Loucy (cell line): ENCODE measurements around the gene U2AF2.

Source experiments
- H2AFZ ChIP-seq: fragments of 200-600 bp; sonication (generic); 2 replicates; pipeline ENCODE4 v1.6.0; 2016; ENCODE audit warnings: antibody characterized with exemption, mild to moderate bottlenecking, low read length, moderate library complexity
- H3F3A ChIP-seq: fragments of 200-600 bp; 2 replicates; pipeline ENCODE4 v1.6.0; 2016; ENCODE audit warnings: antibody characterized with exemption, low read depth, mild to moderate bottlenecking
- H3K27me3 ChIP-seq: fragments of 200-600 bp; sonication (generic); 2 replicates; pipeline ENCODE4 v1.6.1; 2014; ENCODE audit warnings: low read length, mild to moderate bottlenecking; ENCODE audit not compliant: insufficient read depth, poor library complexity, severe bottlenecking
- H3K36me3 ChIP-seq: fragments of 200-600 bp; sonication (generic); 2 replicates; pipeline ENCODE4 v1.6.1; 2016; ENCODE audit warnings: low read length; ENCODE audit not compliant: insufficient read depth
- H3K4me1 ChIP-seq: fragments of 200-600 bp; sonication (generic); 2 replicates; pipeline ENCODE4 v1.5.1; 2014; ENCODE audit warnings: low read length, mild to moderate bottlenecking; ENCODE audit not compliant: insufficient read depth, poor library complexity, severe bottlenecking
- H3K4me2 ChIP-seq: fragments of 200-600 bp; sonication (generic); 2 replicates; pipeline ENCODE4 v1.6.0; 2014; ENCODE audit warnings: antibody characterized with exemption, low read length, low read depth, mild to moderate bottlenecking; ENCODE audit not compliant: poor library complexity, severe bottlenecking
- H3K4me3 ChIP-seq: fragments of 200-600 bp; sonication (generic); 2 replicates; pipeline ENCODE4 v1.5.1; 2014; ENCODE audit warnings: low read length, mild to moderate bottlenecking, mixed read lengths; ENCODE audit not compliant: poor library complexity, severe bottlenecking
- H3K79me2 ChIP-seq: fragments of 200-600 bp; sonication (generic); 2 replicates; pipeline ENCODE4 v1.6.1; 2014; ENCODE audit warnings: low read length; ENCODE audit not compliant: insufficient read depth
- H3K9ac ChIP-seq: fragments of 200-600 bp; sonication (generic); 2 replicates; pipeline ENCODE4 v1.6.0; 2014; ENCODE audit warnings: mild to moderate bottlenecking, low read depth, low read length, moderate library complexity; ENCODE audit not compliant: poor library complexity, severe bottlenecking
- H3K9me2 ChIP-seq: fragments of 200-600 bp; sonication (generic); replicated peaks from 2 replicates; pipeline ENCODE4 v1.6.1; 2016; ENCODE audit warnings: low read depth, low read length, mixed read lengths
- H3K9me3 ChIP-seq: fragments of 200-600 bp; sonication (generic); 2 replicates; pipeline ENCODE4 v1.6.1; 2014; ENCODE audit warnings: mild to moderate bottlenecking, antibody characterized with exemption, low read length, low read depth; ENCODE audit not compliant: insufficient read depth
- H4K20me1 ChIP-seq: fragments of 200-600 bp; sonication (generic); 2 replicates; pipeline ENCODE4 v1.6.0; 2014; ENCODE audit warnings: antibody characterized with exemption, low read length, mild to moderate bottlenecking; ENCODE audit not compliant: insufficient read depth, poor library complexity, severe bottlenecking
- CTCF ChIP-seq: fragments of 200-600 bp; sonication (generic); conservative IDR thresholded peaks from 2 replicates; pipeline ENCODE4 v1.5.1; 2014; ENCODE audit warnings: mild to moderate bottlenecking, antibody characterized with exemption, low read length
- EZH2phosphoT487 ChIP-seq: fragments of 200-600 bp; IDR thresholded peaks from 2 replicates; pipeline ENCODE4 v1.6.1; 2018; ENCODE audit warnings: antibody characterized with exemption, mild to moderate bottlenecking, moderate library complexity, borderline replicate concordance

Gene U2AF2

GRCh38 chr19:55690769-55691545 lies 36.1 kb downstream of the U2AF2 start:
- Histone ChIP-seq H3K4me1 (no peaks in the 10 kb centered on the region), H3K4me2 (no peak overlapping the region), H3K79me2 (no peaks in the 10 kb centered on the region), H3K27me3 (no peaks in the 10 kb centered on the region), H4K20me1 (no peaks in the 10 kb centered on the region), H2AFZ (no peak overlapping the region), H3F3A (no peaks in the 10 kb centered on the region), H3K9me2 (no peaks in the 10 kb centered on the region), H3K9me3 (no peaks in the 10 kb centered on the region), H3K9ac (no peak overlapping the region), H3K36me3 (peaks cover 72% of the 10 kb centered on the region; the same call in 1 of the 2 replicates), H3K4me3 (no peak overlapping the region)
- no peak for TF ChIP-seq EZH2phosphoT487
- no peak for TF ChIP-seq CTCF

GRCh38 chr19:55691561-55692481 lies 37.0 kb downstream of the U2AF2 start:
- no peak overlapping the region for H3K4me3 ChIP-seq
- peaks cover 74% of the 10 kb centered on the region; the same call in 1 of the 2 replicates for H3K36me3 ChIP-seq
- TF ChIP-seq EZH2phosphoT487 (no peak), CTCF (no peak)

GRCh38 chr19:55692681-55693081 lies 37.8 kb downstream of the U2AF2 start:
- Histone ChIP-seq H3F3A (no peaks in the 10 kb centered on the region), H3K9me2 (no peaks in the 10 kb centered on the region), H3K9me3 (no peaks in the 10 kb centered on the region), H3K4me3 (no peak overlapping the region), H3K4me1 (no peaks in the 10 kb centered on the region), H3K79me2 (no peaks in the 10 kb centered on the region), H3K27me3 (no peaks in the 10 kb centered on the region), H3K9ac (no peak overlapping the region), H2AFZ (no peak overlapping the region), H3K36me3 (peaks cover 74% of the 10 kb centered on the region; the same call in 1 of the 2 replicates), H3K4me2 (no peak overlapping the region), H4K20me1 (no peaks in the 10 kb centered on the region)
- TF ChIP-seq CTCF (no peak), EZH2phosphoT487 (no peak)

More at GRCh38 chr19:55691561-55692481, 37.0 kb downstream of the U2AF2 start:
- H3K79me2 ChIP-seq, result no peaks in the 10 kb centered on the region
- H3K4me2 ChIP-seq, result no peak overlapping the region
- no peaks in the 10 kb centered on the region for H4K20me1 ChIP-seq
- no peaks in the 10 kb centered on the region for H3F3A ChIP-seq
- H3K27me3 ChIP-seq, result no peaks in the 10 kb centered on the region
- H2AFZ ChIP-seq, result no peak overlapping the region
- H3K9me3 ChIP-seq, result no peaks in the 10 kb centered on the region
- no peaks in the 10 kb centered on the region for H3K4me1 ChIP-seq
- no peak overlapping the region for H3K9ac ChIP-seq
- H3K9me2 ChIP-seq, result no peaks in the 10 kb centered on the region
